GM23338 (cell line): ENCODE measurements around the gene GRID1. TPM values are rescaled to one million over a fixed set of nuclear protein-coding genes. Genes with fewer than 3 reads are reported as not detected.

Experiments
- ATAC-seq: fragments of 200-7000 bp; cut with Tn5 transposase; 3 replicates; pipeline ENCODE4 v1.9.1; 2020
- DNase-seq: peaks from one replicate; pipeline ENCODE4 v3.0.0-alpha.2; 2015; ENCODE audit warnings: low spot score
- H2AFZ ChIP-seq: fragments of 200-600 bp; sonication (generic); 2 replicates; pipeline ENCODE4 v1.8.0; 2016; ENCODE audit warnings: antibody characterized with exemption, mild to moderate bottlenecking, moderate library complexity
- H3F3A ChIP-seq: fragments of 200-600 bp; sonication (generic); replicated peaks from 2 replicates; pipeline ENCODE4 v1.8.0; 2017; ENCODE audit warnings: antibody characterized with exemption, mixed run types, low read depth
- H3K27ac ChIP-seq: fragments of 200-600 bp; sonication (generic); 2 replicates; pipeline ENCODE4 v1.6.1; 2016; ENCODE audit warnings: low read depth
- H3K27me3 ChIP-seq: fragments of 200-600 bp; sonication (generic); 2 replicates; pipeline ENCODE4 v1.8.0; 2016; ENCODE audit warnings: mild to moderate bottlenecking, mixed run types, moderate library complexity; ENCODE audit not compliant: insufficient read depth
- H3K36me3 ChIP-seq: fragments of 200-600 bp; sonication (generic); 2 replicates; pipeline ENCODE4 v1.8.0; 2016; ENCODE audit warnings: mild to moderate bottlenecking; ENCODE audit not compliant: insufficient read depth
- H3K4me1 ChIP-seq: fragments of 200-600 bp; sonication (generic); 2 replicates; pipeline ENCODE4 v1.8.0; 2016; ENCODE audit warnings: mild to moderate bottlenecking, moderate library complexity; ENCODE audit not compliant: insufficient read depth
- H3K4me2 ChIP-seq: fragments of 200-600 bp; sonication (generic); 2 replicates; pipeline ENCODE4 v1.7.1; 2017; ENCODE audit warnings: mixed run types
- H3K4me3 ChIP-seq: fragments of 200-600 bp; sonication (generic); 2 replicates; pipeline ENCODE4 v1.6.1; 2016; ENCODE audit warnings: mixed run types
- H3K79me2 ChIP-seq: fragments of 200-600 bp; sonication (generic); replicated peaks from 2 replicates; pipeline ENCODE4 v1.8.0; 2017; ENCODE audit warnings: mild to moderate bottlenecking; ENCODE audit not compliant: insufficient read depth
- H3K9me2 ChIP-seq: fragments of 200-600 bp; sonication (generic); 2 replicates; pipeline ENCODE4 v1.8.0; 2017; ENCODE audit not compliant: insufficient read depth
- H4K20me1 ChIP-seq: fragments of 200-600 bp; sonication (generic); replicated peaks from 2 replicates; pipeline ENCODE4 v1.8.0; 2017; ENCODE audit warnings: mild to moderate bottlenecking; ENCODE audit not compliant: insufficient read depth
- H3K27ac Mint-ChIP-seq: 2 replicates; pipeline ENCODE4 v1.8.0; 2020; ENCODE audit warnings: inconsistent platforms, mild to moderate bottlenecking, moderate library complexity, mixed read lengths
- H3K27me3 Mint-ChIP-seq: 3 replicates; pipeline ENCODE4 v1.8.0; 2022; ENCODE audit warnings: low read depth, mild to moderate bottlenecking, moderate library complexity, mixed read lengths, inconsistent platforms; ENCODE audit not compliant: insufficient read depth, poor library complexity
- H3K36me3 Mint-ChIP-seq: 3 replicates; pipeline ENCODE4 v1.8.0; 2021; ENCODE audit warnings: low read depth, mild to moderate bottlenecking, inconsistent platforms, moderate library complexity, mixed read lengths
- H3K4me1 Mint-ChIP-seq: 3 replicates; pipeline ENCODE4 v1.8.0; 2020; ENCODE audit warnings: mild to moderate bottlenecking, inconsistent platforms, mixed read lengths
- H3K4me3 Mint-ChIP-seq: 3 replicates; pipeline ENCODE4 v1.8.0; 2021; ENCODE audit warnings: moderate library complexity, mild to moderate bottlenecking, inconsistent platforms, mixed read lengths
- H3K9me3 Mint-ChIP-seq: 3 replicates; pipeline ENCODE4 v1.8.0; 2020; ENCODE audit warnings: moderate library complexity, mild to moderate bottlenecking, inconsistent platforms, mixed read lengths
- CREB1 ChIP-seq: fragments of 250-450 bp; sonication (Bioruptor Pico); IDR thresholded peaks from 2 replicates; pipeline ENCODE4 v1.5.0; 2020; ENCODE audit warnings: low read depth, mild to moderate bottlenecking, moderate library complexity
- STAT1 ChIP-seq: IDR thresholded peaks from one replicate; pipeline ENCODE4 v1.6.1; 2016; ENCODE audit warnings: antibody characterized with exemption; ENCODE audit not compliant: unreplicated experiment
- polyA plus RNA-seq: library from polyadenylated mRNA; unstranded; fragments of >200 nt; fragmentation: Nextera tagmentation; extraction: Ambion mirVana; gene quantifications from 2 replicates; pipeline ENCODE4 v1.2.1, GENCODE V29; 2016
- total RNA-seq: library from RNA; depleted of rRNA; stranded (reverse); fragments of >200 nt; shearing (Covaris generic); gene quantifications from 2 replicates; pipeline ENCODE4 v1.2.3, GENCODE V29; 2014
- TF ChIP-seq, protein P1 (sequence below): fragments of 250-450 bp; sonication (Bioruptor Pico); IDR thresholded peaks from 2 replicates; pipeline ENCODE4 v1.5.0; 2020; ENCODE audit warnings: mild to moderate bottlenecking, moderate library complexity
- TF ChIP-seq, protein P2 (sequence below): IDR thresholded peaks from one replicate; pipeline ENCODE4 v1.6.1; 2018; ENCODE audit warnings: antibody characterized with exemption; ENCODE audit not compliant: unreplicated experiment

The GRID1 gene
- total and polyA plus RNA-seq, 2 experiments from 2014 or later = 0.14 to 0.15 TPM

DNA sequence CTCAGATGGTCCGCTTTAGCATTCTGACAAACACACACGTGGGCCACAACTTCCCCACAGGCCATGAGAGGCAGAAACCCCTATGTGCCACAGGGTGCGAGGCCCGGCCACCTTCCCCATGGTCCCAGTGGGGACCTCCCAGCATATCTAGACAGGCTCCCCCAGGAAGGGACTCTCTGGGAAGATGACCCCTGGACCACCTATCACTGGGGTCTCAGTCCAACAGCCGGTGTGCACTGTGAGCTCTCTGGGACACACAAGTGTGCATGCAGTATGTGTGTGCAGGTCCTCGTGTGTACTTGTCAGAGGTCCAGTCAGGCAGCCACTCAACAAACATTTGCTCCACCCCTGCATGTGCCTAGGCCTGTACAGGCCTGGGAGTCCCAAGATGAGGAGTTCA is 18.7 kb downstream of the GRID1 start (continued):
- TF ChIP-seq, protein P1, sequence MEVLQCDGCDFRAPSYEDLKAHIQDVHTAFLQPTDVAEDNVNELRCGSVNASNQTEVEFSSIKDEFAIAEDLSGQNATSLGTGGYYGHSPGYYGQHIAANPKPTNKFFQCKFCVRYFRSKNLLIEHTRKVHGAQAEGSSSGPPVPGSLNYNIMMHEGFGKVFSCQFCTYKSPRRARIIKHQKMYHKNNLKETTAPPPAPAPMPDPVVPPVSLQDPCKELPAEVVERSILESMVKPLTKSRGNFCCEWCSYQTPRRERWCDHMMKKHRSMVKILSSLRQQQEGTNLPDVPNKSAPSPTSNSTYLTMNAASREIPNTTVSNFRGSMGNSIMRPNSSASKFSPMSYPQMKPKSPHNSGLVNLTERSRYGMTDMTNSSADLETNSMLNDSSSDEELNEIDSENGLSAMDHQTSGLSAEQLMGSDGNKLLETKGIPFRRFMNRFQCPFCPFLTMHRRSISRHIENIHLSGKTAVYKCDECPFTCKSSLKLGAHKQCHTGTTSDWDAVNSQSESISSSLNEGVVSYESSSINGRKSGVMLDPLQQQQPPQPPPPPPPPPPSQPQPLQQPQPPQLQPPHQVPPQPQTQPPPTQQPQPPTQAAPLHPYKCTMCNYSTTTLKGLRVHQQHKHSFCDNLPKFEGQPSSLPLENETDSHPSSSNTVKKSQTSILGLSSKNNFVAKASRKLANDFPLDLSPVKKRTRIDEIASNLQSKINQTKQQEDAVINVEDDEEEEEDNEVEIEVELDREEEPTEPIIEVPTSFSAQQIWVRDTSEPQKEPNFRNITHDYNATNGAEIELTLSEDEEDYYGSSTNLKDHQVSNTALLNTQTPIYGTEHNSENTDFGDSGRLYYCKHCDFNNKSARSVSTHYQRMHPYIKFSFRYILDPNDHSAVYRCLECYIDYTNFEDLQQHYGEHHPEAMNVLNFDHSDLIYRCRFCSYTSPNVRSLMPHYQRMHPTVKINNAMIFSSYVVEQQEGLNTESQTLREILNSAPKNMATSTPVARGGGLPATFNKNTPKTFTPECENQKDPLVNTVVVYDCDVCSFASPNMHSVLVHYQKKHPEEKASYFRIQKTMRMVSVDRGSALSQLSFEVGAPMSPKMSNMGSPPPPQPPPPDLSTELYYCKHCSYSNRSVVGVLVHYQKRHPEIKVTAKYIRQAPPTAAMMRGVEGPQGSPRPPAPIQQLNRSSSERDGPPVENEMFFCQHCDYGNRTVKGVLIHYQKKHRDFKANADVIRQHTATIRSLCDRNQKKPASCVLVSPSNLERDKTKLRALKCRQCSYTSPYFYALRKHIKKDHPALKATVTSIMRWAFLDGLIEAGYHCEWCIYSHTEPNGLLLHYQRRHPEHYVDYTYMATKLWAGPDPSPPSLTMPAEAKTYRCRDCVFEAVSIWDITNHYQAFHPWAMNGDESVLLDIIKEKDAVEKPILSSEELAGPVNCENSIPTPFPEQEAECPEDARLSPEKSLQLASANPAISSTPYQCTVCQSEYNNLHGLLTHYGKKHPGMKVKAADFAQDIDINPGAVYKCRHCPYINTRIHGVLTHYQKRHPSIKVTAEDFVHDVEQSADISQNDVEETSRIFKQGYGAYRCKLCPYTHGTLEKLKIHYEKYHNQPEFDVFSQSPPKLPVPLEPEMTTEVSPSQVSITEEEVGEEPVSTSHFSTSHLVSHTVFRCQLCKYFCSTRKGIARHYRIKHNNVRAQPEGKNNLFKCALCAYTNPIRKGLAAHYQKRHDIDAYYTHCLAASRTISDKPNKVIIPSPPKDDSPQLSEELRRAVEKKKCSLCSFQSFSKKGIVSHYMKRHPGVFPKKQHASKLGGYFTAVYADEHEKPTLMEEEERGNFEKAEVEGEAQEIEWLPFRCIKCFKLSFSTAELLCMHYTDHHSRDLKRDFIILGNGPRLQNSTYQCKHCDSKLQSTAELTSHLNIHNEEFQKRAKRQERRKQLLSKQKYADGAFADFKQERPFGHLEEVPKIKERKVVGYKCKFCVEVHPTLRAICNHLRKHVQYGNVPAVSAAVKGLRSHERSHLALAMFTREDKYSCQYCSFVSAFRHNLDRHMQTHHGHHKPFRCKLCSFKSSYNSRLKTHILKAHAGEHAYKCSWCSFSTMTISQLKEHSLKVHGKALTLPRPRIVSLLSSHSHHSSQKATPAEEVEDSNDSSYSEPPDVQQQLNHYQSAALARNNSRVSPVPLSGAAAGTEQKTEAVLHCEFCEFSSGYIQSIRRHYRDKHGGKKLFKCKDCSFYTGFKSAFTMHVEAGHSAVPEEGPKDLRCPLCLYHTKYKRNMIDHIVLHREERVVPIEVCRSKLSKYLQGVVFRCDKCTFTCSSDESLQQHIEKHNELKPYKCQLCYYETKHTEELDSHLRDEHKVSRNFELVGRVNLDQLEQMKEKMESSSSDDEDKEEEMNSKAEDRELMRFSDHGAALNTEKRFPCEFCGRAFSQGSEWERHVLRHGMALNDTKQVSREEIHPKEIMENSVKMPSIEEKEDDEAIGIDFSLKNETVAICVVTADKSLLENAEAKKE (CRISPR knock-in tag) = no peak

DNA sequence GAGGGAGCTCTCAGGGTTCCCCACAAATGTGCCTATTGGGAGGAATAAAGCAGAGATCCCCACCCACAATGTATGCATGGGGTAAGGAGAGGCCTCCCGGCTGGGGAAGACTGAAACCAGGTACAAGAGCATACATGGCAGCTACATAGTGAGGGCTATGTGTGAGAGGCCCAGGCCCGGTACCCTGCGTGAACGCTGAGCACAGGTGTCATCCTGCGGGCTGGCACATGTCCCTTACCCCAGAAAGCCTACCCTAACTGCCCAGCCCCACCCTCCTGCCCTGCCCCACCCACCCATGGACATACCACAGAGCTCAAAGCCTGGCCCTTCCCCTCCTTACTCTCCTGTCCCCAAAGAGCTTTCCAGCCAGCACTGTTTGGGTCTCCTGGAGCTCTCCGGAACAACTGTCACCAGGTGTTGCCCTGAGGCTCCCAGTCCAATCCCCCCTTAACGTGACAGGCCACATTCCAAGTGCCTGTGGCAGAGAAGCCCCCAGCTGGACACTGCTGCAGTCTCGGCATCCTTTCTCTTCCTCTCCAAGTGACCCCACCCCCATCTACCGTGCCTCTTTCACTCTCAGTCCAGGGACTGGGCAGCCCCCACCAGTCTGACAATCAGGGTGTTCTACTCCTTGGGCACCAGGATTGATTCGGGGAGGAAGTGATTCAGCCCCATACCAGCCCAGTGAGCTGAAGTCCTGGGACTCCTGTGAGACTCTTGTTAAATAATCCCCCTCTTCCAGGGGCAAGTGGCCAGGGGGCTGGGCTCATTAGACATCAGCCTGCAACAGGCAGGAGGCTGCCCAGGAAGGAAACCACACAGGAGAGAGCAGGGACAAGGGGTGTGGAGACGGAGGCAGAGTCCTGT is 19.6 kb downstream of the GRID1 start:
- H3K27me3 ChIP-seq = no peaks in the 10 kb centered on the region
- no peaks in the 10 kb centered on the region for H3F3A ChIP-seq
- no peak overlapping the region for H3K27ac ChIP-seq
- H3K36me3 Mint-ChIP-seq = no peaks in the 10 kb centered on the region
- no peak for ATAC-seq
- no peaks in the 10 kb centered on the region for H3K79me2 ChIP-seq
- no peaks in the 10 kb centered on the region for H4K20me1 ChIP-seq
- H3K4me1 ChIP-seq = no peaks in the 10 kb centered on the region
- no peak overlapping the region for H3K4me2 ChIP-seq
- peaks cover 6% of the 10 kb centered on the region; the same call in 1 of the 3 replicates for H3K4me1 Mint-ChIP-seq
- no peak overlapping the region for H3K27ac Mint-ChIP-seq
- TF ChIP-seq CREB1 (no peak), STAT1 (no peak)
- TF ChIP-seq, protein P2, sequence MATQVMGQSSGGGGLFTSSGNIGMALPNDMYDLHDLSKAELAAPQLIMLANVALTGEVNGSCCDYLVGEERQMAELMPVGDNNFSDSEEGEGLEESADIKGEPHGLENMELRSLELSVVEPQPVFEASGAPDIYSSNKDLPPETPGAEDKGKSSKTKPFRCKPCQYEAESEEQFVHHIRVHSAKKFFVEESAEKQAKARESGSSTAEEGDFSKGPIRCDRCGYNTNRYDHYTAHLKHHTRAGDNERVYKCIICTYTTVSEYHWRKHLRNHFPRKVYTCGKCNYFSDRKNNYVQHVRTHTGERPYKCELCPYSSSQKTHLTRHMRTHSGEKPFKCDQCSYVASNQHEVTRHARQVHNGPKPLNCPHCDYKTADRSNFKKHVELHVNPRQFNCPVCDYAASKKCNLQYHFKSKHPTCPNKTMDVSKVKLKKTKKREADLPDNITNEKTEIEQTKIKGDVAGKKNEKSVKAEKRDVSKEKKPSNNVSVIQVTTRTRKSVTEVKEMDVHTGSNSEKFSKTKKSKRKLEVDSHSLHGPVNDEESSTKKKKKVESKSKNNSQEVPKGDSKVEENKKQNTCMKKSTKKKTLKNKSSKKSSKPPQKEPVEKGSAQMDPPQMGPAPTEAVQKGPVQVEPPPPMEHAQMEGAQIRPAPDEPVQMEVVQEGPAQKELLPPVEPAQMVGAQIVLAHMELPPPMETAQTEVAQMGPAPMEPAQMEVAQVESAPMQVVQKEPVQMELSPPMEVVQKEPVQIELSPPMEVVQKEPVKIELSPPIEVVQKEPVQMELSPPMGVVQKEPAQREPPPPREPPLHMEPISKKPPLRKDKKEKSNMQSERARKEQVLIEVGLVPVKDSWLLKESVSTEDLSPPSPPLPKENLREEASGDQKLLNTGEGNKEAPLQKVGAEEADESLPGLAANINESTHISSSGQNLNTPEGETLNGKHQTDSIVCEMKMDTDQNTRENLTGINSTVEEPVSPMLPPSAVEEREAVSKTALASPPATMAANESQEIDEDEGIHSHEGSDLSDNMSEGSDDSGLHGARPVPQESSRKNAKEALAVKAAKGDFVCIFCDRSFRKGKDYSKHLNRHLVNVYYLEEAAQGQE = no peak
- no peaks in the 10 kb centered on the region for H3K9me2 ChIP-seq
- no peaks in the 10 kb centered on the region for H3K36me3 ChIP-seq
- DNase-seq = no peak
- H3K4me3 Mint-ChIP-seq = no peak overlapping the region
- no peak overlapping the region for H3K4me3 ChIP-seq
- H3K9me3 Mint-ChIP-seq = no peaks in the 10 kb centered on the region
- H2AFZ ChIP-seq = no peak overlapping the region
- H3K27me3 Mint-ChIP-seq = peaks cover 14% of the 10 kb centered on the region
